ENCODE data around the gene SETDB2.

SETDB2 gene

DNA sequence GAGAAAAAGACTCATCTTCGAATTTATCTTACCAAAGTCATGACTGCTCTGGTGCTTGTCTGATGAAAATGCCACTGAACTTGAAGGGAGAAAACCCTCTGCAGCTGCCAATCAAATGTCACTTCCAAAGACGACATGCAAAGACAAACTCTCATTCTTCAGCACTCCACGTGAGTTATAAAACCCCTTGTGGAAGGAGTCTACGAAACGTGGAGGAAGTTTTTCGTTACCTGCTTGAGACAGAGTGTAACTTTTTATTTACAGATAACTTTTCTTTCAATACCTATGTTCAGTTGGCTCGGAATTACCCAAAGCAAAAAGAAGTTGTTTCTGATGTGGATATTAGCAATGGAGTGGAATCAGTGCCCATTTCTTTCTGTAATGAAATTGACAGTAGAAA is 32.5 kb downstream of the SETDB2 start:
- TF ChIP-seq, protein P1, sequence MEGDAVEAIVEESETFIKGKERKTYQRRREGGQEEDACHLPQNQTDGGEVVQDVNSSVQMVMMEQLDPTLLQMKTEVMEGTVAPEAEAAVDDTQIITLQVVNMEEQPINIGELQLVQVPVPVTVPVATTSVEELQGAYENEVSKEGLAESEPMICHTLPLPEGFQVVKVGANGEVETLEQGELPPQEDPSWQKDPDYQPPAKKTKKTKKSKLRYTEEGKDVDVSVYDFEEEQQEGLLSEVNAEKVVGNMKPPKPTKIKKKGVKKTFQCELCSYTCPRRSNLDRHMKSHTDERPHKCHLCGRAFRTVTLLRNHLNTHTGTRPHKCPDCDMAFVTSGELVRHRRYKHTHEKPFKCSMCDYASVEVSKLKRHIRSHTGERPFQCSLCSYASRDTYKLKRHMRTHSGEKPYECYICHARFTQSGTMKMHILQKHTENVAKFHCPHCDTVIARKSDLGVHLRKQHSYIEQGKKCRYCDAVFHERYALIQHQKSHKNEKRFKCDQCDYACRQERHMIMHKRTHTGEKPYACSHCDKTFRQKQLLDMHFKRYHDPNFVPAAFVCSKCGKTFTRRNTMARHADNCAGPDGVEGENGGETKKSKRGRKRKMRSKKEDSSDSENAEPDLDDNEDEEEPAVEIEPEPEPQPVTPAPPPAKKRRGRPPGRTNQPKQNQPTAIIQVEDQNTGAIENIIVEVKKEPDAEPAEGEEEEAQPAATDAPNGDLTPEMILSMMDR (IDR thresholded peaks at IDR 0.05) = no peak

- TF ChIP-seq, protein P1 (IDR thresholded peaks at IDR 0.05) = no peak
These were observed 37.7 kb downstream of the SETDB2 start for GRCh38 chr13:49481788-49482187.

DNA sequence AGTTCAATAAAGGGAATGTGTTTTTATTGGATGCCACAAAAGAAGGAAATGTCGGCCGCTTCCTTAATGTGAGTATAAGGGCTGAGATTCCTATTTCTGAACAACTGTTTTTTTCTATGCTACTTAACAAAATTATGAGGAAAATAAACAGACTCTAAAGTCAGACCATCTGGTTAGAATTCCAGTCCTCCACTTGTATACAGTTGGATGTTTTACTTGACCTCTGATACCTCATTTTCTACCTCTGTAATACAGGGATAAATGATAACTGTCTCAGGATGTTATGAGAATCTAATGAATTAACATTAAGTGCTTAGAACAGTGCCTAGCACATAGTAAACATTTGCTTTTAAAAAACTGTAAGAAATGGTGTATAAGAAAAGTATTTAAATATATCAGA is 44.5 kb downstream of the SETDB2 start:
- TF ChIP-seq, protein P1 (IDR thresholded peaks at IDR 0.05) = no peak

GRCh38 chr13:49494645-49495044 is 50.6 kb downstream of the SETDB2 start:
- TF ChIP-seq, protein P1 (IDR thresholded peaks at IDR 0.05) = no peak

- TF ChIP-seq, protein P1 (IDR thresholded peaks at IDR 0.05) = no peak
These were observed 52.0 kb downstream of the SETDB2 start, which contains the start of gene PHF11 for GRCh38 chr13:49495783-49496762. TSS of gene PHF11 (plus strand) at chr13:49495953. CDS start at chr13:49496002, 49 bp downstream.

DNA sequence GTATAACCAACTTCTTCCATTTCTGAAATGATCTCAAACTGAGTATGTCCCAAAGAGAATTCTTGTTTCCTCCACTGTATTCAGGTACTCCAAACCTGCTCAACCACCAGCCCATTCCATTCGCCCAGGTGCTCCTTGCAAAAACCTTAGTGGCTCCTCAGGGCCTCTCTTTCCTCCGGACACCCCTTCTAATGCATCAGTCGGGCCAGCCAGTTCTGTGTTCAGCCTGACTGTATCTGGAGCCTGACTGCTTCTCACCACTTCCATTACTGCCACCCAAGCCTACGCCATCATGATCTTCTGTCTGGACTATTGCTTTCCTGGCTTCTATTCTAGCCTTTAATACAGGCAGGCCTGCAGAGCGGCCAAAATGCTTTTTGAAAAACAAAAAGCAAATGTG is 53.2 kb downstream of the SETDB2 start:
- TF ChIP-seq, protein P1 (IDR thresholded peaks at IDR 0.05) = no peak

DNA sequence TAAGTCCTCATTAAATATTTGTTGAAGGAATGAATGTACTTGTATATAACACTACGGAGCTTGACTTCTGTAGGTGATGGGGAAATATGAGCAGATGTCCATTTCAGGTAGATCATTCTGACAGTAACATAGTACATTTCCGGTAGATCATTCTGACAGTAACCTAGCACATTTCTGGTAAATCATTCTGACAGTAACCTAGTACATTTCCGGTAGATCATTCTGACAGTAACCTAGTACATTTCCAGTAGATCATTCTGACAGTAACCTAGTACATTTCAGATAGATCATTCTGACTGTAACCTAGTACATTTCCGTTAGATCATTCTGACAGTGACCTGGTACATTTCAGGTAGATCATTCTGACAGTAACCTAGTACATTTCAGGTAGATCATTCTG is 54.1 kb downstream of the SETDB2 start:
- TF ChIP-seq, protein P1 (IDR thresholded peaks at IDR 0.05) = no peak
